ENCODE data around the gene DYNAP. TPM values are rescaled to one million over a fixed set of nuclear protein-coding genes. Genes with fewer than 3 reads are reported as not detected.
A peak's percentile ranks its signal among the peaks of the same experiment; 100 is the strongest.

DYNAP gene
- total RNA-seq, 2 experiments from 2014 or later: not detected

GRCh38 chr18:54607213-54608027 is 16.4 kb downstream of the DYNAP start:
- no peaks in the 10 kb centered on the region for H3K4me1 Mint-ChIP-seq (ENCODE audit: low read depth)
- CTCF ChIA-PET: no interaction called here
- H3K4me3 Mint-ChIP-seq: no peak overlapping the region
- intact Hi-C loops (cut with micrococcal nuclease): no loop called here
- H3K36me3 Mint-ChIP-seq (ENCODE audit: low read depth): no peaks in the 10 kb centered on the region
- no peak overlapping the region for H3K27ac Mint-ChIP-seq
- H3K9me3 Mint-ChIP-seq: no peaks in the 10 kb centered on the region
- no peak for DNase-seq
- peaks cover 1% of the 10 kb centered on the region for H3K27me3 Mint-ChIP-seq (ENCODE audit: low read depth)

- Mint-ChIP-seq H3K27me3 (ENCODE audit: low read depth) (peaks cover 1% of the 10 kb centered on the region), H3K27ac (no peak overlapping the region), H3K4me3 (no peak overlapping the region), H3K36me3 (ENCODE audit: low read depth) (no peaks in the 10 kb centered on the region), H3K9me3 (no peaks in the 10 kb centered on the region), H3K4me1 (ENCODE audit: low read depth) (no peaks in the 10 kb centered on the region)
- CTCF ChIA-PET: no interaction called here
- intact Hi-C loops (cut with micrococcal nuclease): no loop called here
- DNase-seq: no peak
These were observed 17.1 kb downstream of the DYNAP start for GRCh38 chr18:54608028-54608642.

- CTCF ChIA-PET: interaction anchor here (0.5 to 0.7 kb wide), 2 partner anchors 20 to 341 kb away, joined by 3 read pairs; no protein-coding TSS in a partner anchor
- H3K9me3 Mint-ChIP-seq: no peaks in the 10 kb centered on the region
- DNase-seq: no peak
- H3K4me1 Mint-ChIP-seq (ENCODE audit: low read depth): no peaks in the 10 kb centered on the region
- H3K27ac Mint-ChIP-seq: no peak overlapping the region
- H3K36me3 Mint-ChIP-seq (ENCODE audit: low read depth): no peaks in the 10 kb centered on the region
- peaks cover 1% of the 10 kb centered on the region for H3K27me3 Mint-ChIP-seq (ENCODE audit: low read depth)
- no peak overlapping the region for H3K4me3 Mint-ChIP-seq
- intact Hi-C loops (cut with micrococcal nuclease): no loop called here
These were observed 20.8 kb downstream of the DYNAP start for GRCh38 chr18:54611816-54612215.

- no peak for DNase-seq
- CTCF ChIA-PET: no interaction called here
- intact Hi-C loops (cut with micrococcal nuclease): no loop called here
- peaks cover 1% of the 10 kb centered on the region for H3K27me3 Mint-ChIP-seq (ENCODE audit: low read depth)
- no peak overlapping the region for H3K4me3 Mint-ChIP-seq
- H3K4me1 Mint-ChIP-seq (ENCODE audit: low read depth): no peaks in the 10 kb centered on the region
- H3K27ac Mint-ChIP-seq: no peak overlapping the region
- H3K36me3 Mint-ChIP-seq (ENCODE audit: low read depth): no peaks in the 10 kb centered on the region
- no peaks in the 10 kb centered on the region for H3K9me3 Mint-ChIP-seq
These were observed 21.2 kb downstream of the DYNAP start for GRCh38 chr18:54612237-54612636.

DNA sequence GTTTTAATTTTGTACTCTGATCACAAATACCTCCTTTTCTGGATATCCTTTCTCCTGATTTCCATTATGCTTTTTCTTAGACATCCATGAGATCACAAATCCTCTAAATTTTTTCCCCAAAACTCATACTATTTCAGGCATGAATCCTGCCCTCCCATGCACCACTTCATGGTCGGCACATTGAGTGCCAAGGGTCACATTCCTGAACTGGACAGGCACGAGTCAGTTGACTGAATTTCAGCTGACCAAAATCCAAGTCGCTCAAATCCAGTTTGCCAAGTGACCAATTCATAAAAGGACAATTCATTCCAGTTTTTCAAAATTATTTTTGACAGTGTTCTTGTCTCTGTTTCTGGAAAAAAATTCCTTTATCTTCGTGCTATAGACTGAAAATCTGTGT is 22.1 kb downstream of the DYNAP start:
- DNase-seq: no peak
- Mint-ChIP-seq H3K4me1 (ENCODE audit: low read depth) (no peaks in the 10 kb centered on the region), H3K9me3 (no peaks in the 10 kb centered on the region), H3K36me3 (ENCODE audit: low read depth) (no peaks in the 10 kb centered on the region), H3K27me3 (ENCODE audit: low read depth) (peaks cover 1% of the 10 kb centered on the region), H3K4me3 (no peak overlapping the region), H3K27ac (no peak overlapping the region)
- intact Hi-C loops (cut with micrococcal nuclease): no loop called here
- CTCF ChIA-PET: no interaction called here

DNA sequence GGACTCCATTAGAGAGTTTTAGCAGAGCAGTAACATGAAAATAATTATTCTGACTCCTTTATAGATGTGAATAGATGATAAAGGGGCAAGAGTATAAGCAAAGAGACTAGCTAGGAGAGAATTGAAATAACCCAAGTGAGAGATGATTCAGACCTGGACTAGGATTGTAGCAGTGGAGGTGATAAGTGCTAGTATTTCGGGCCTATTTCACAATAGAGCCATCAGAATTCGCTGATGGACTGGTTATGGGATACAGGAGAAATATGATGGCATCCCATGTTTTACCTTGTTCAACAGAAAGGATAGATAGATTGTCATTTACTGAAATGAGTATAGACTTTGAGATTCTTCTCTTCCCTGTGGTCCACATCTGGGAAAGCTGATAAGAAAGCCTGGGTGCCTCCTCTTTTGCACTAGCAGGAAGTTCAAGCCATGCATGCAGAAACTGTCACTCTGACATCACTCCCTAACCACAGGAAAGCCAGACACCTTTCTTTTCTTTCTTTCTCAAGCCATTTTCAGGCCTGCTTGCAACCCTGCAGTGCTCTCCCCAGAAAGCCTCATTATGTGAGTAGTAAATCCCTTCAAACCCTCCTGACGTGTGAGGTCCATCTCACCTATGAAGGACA is 25.3 kb downstream of the DYNAP start:
- Mint-ChIP-seq H3K27me3 (ENCODE audit: low read depth) (peaks cover 2% of the 10 kb centered on the region), H3K4me1 (ENCODE audit: low read depth) (no peaks in the 10 kb centered on the region), H3K9me3 (no peaks in the 10 kb centered on the region), H3K36me3 (ENCODE audit: low read depth) (no peaks in the 10 kb centered on the region), H3K4me3 (no peak overlapping the region), H3K27ac (no peak overlapping the region)
- DNase-seq: no peak
- CTCF ChIA-PET: no interaction called here
- intact Hi-C loops (cut with micrococcal nuclease): no loop called here

- peaks cover 5% of the 10 kb centered on the region for H3K9me3 Mint-ChIP-seq
- no peak overlapping the region for H3K4me3 Mint-ChIP-seq
- intact Hi-C loops (cut with micrococcal nuclease): no loop called here
- DNase-seq: no peak
- H3K27me3 Mint-ChIP-seq (ENCODE audit: low read depth): peaks cover 2% of the 10 kb centered on the region
- H3K27ac Mint-ChIP-seq: no peak overlapping the region
- CTCF ChIA-PET: no interaction called here
- H3K4me1 Mint-ChIP-seq (ENCODE audit: low read depth): no peaks in the 10 kb centered on the region
- no peaks in the 10 kb centered on the region for H3K36me3 Mint-ChIP-seq (ENCODE audit: low read depth)
These were observed 31.0 kb downstream of the DYNAP start for GRCh38 chr18:54622084-54622483.

DNA sequence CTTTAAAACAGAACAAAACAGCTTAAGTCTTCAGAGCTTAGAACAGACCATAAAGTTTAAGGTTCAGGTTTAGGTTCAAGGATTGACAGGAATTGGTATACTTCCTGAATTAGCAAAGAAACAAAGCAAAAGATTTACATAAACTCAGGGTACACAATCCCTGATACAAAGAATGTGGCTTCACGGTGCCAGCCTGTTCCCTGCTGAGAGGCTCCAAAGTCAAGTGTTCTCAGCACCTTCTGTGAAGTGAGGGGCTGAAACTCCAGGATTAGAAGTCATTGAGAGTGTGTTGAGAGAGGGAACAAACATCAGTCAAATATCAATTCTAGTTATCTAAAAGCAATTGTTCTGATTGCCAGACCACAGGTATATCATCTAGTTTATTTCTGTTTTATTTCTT is 35.7 kb downstream of the DYNAP start:
- intact Hi-C loops (cut with micrococcal nuclease): no loop called here
- H3K4me1 Mint-ChIP-seq (ENCODE audit: low read depth): no peaks in the 10 kb centered on the region
- peaks cover 5% of the 10 kb centered on the region for H3K9me3 Mint-ChIP-seq
- no peak overlapping the region for H3K27ac Mint-ChIP-seq
- H3K4me3 Mint-ChIP-seq: no peak overlapping the region
- no peaks in the 10 kb centered on the region for H3K27me3 Mint-ChIP-seq (ENCODE audit: low read depth)
- CTCF ChIA-PET: interaction anchor here (0.7 kb wide), 1 partner anchor 44 kb away, joined by 3 read pairs; no protein-coding TSS in a partner anchor
- H3K36me3 Mint-ChIP-seq (ENCODE audit: low read depth): no peaks in the 10 kb centered on the region
- no peak for DNase-seq

- intact Hi-C loops (cut with micrococcal nuclease): no loop called here
- no peaks in the 10 kb centered on the region for H3K36me3 Mint-ChIP-seq (ENCODE audit: low read depth)
- H3K27ac Mint-ChIP-seq: no peak overlapping the region
- H3K4me1 Mint-ChIP-seq (ENCODE audit: low read depth): no peaks in the 10 kb centered on the region
- peaks cover 2% of the 10 kb centered on the region for H3K9me3 Mint-ChIP-seq
- no peak overlapping the region for H3K4me3 Mint-ChIP-seq
- DNase-seq: no peak
- CTCF ChIA-PET: interaction anchor here (0.6 kb wide), 1 partner anchor 314 kb away, joined by 3 read pairs; no protein-coding TSS in a partner anchor
- H3K27me3 Mint-ChIP-seq (ENCODE audit: low read depth): no peaks in the 10 kb centered on the region
These were observed 39.9 kb downstream of the DYNAP start for GRCh38 chr18:54630963-54631362.

DNA sequence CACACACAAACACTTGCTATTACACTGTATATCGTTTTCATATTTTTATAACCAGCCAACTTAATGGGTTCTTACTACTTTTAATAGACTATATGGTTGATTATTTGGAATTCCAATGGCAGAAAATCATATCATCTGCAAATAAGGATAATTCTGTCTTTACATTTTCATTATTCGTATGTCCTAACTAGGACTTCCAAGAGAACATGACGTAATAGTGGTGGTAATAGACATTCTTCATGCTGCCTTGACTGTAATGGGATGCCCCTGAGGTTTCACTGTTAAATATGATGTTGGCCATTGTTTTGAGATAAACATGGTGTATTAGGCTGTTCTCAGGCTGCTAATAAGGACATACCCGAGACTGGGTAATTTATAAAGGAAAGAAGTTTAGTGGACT is 45.2 kb downstream of the DYNAP start:
- Mint-ChIP-seq H3K4me1 (ENCODE audit: low read depth) (peaks cover under 1% of the 10 kb centered on the region), H3K4me3 (no peak overlapping the region), H3K36me3 (ENCODE audit: low read depth) (no peaks in the 10 kb centered on the region), H3K27ac (no peak overlapping the region), H3K27me3 (ENCODE audit: low read depth) (peaks cover 10% of the 10 kb centered on the region), H3K9me3 (no peaks in the 10 kb centered on the region)
- DNase-seq: no peak
- intact Hi-C loops (cut with micrococcal nuclease): no loop called here
- CTCF ChIA-PET: no interaction called here

- Mint-ChIP-seq H3K27me3 (ENCODE audit: low read depth) (peaks cover 17% of the 10 kb centered on the region), H3K4me3 (no peak overlapping the region), H3K9me3 (no peaks in the 10 kb centered on the region), H3K36me3 (ENCODE audit: low read depth) (no peaks in the 10 kb centered on the region), H3K27ac (no peak overlapping the region), H3K4me1 (ENCODE audit: low read depth) (peaks cover 2% of the 10 kb centered on the region)
- intact Hi-C loops (cut with micrococcal nuclease): no loop called here
- no peak for DNase-seq
- CTCF ChIA-PET: no interaction called here
These were observed 50.7 kb downstream of the DYNAP start for GRCh38 chr18:54641734-54642133.

GRCh38 chr18:54647176-54647575 is 56.1 kb downstream of the DYNAP start:
- Mint-ChIP-seq H3K4me3 (no peak overlapping the region), H3K27ac (no peak overlapping the region), H3K27me3 (ENCODE audit: low read depth) (peaks cover 10% of the 10 kb centered on the region), H3K36me3 (ENCODE audit: low read depth) (no peaks in the 10 kb centered on the region), H3K9me3 (no peaks in the 10 kb centered on the region), H3K4me1 (ENCODE audit: low read depth) (no peaks in the 10 kb centered on the region)
- peak; percentile 27 for DNase-seq
- intact Hi-C loops (cut with micrococcal nuclease): loop anchor here (1.0 to 5.0 kb wide), 3 partner anchors 88 to 255 kb away; no protein-coding TSS in a partner anchor
- CTCF ChIA-PET: no interaction called here
